ENCODE results near the gene PARP1. TPM values are rescaled to one million over a fixed set of nuclear protein-coding genes. Genes with fewer than 3 reads are reported as not detected.

Gene PARP1
- total RNA-seq, 1 experiment from 2014 or later: 127 TPM

GRCh38 chr1:226371027-226371694, 36.7 kb downstream of the PARP1 start:
- Histone ChIP-seq H3K4me1 (ENCODE audit: control insufficient read depth, insufficient read depth, low read length) (no peaks in the 10 kb centered on the region), H3K9me3 (ENCODE audit: control insufficient read depth, insufficient read depth, low read depth, low read length) (no peaks in the 10 kb centered on the region), H3K36me3 (ENCODE audit: control insufficient read depth, insufficient read depth, low read length) (peaks cover 38% of the 10 kb centered on the region), H3K27ac (ENCODE audit: low read length) (no peak overlapping the region), H3K27me3 (ENCODE audit: control insufficient read depth, insufficient read depth, low read length) (no peaks in the 10 kb centered on the region), H3K4me3 (ENCODE audit: low read depth in 2 of 2, low read length in 2 of 2) (no peak overlapping the region)
- ATAC-seq: no peak
- no peak for TF ChIP-seq POLR2AphosphoS5 (IDR thresholded peaks at IDR 0.05; ENCODE audit: low read depth, low read length)
- TF ChIP-seq CTCF (IDR thresholded peaks at IDR 0.05): no peak
- TF ChIP-seq REST (IDR thresholded peaks at IDR 0.05; ENCODE audit: insufficient read depth in 1 of 2, low read depth in 2 of 2, low read length in 1 of 2): no peak
- no peak for TF ChIP-seq SIN3A (IDR thresholded peaks at IDR 0.05; ENCODE audit: borderline replicate concordance, insufficient read depth, low read depth, low read length)
- TF ChIP-seq TCF7L2 (IDR thresholded peaks at IDR 0.05; ENCODE audit: low read depth, low read length): no peak
- BruUV-seq (replicated peaks): no TSS peak
- in situ Hi-C loops (cut with HindIII; ENCODE audit: low pct_unique_long_range_greater_than_20kb, low sequenced_read_pairs) (no loop called here), intact Hi-C loops (cut with micrococcal nuclease; ENCODE audit: unreplicated experiment) (no loop called here)
- DNase-seq (ENCODE audit: low read depth, low spot score): no peak
- CTCF ChIA-PET: no interaction called here
- POLR2A ChIA-PET: no interaction called here

- Histone ChIP-seq H3K36me3 (ENCODE audit: control insufficient read depth, insufficient read depth, low read length) (peaks cover 34% of the 10 kb centered on the region), H3K27ac (ENCODE audit: low read length) (no peak overlapping the region), H3K4me1 (ENCODE audit: control insufficient read depth, insufficient read depth, low read length) (no peaks in the 10 kb centered on the region), H3K27me3 (ENCODE audit: control insufficient read depth, insufficient read depth, low read length) (no peaks in the 10 kb centered on the region), H3K4me3 (ENCODE audit: low read depth in 2 of 2, low read length in 2 of 2) (no peak overlapping the region), H3K9me3 (ENCODE audit: control insufficient read depth, insufficient read depth, low read depth, low read length) (no peaks in the 10 kb centered on the region)
- no peak for TF ChIP-seq POLR2AphosphoS5 (IDR thresholded peaks at IDR 0.05; ENCODE audit: low read depth, low read length)
- TF ChIP-seq SIN3A (IDR thresholded peaks at IDR 0.05; ENCODE audit: borderline replicate concordance, insufficient read depth, low read depth, low read length): no peak
- no peak for TF ChIP-seq CTCF (IDR thresholded peaks at IDR 0.05)
- no peak for TF ChIP-seq TCF7L2 (IDR thresholded peaks at IDR 0.05; ENCODE audit: low read depth, low read length)
- intact Hi-C loops (cut with micrococcal nuclease; ENCODE audit: unreplicated experiment): no loop called here
- in situ Hi-C loops (cut with HindIII; ENCODE audit: low pct_unique_long_range_greater_than_20kb, low sequenced_read_pairs): no loop called here
- ATAC-seq (no peak), DNase-seq (ENCODE audit: low read depth, low spot score) (no peak)
- no TSS peak for BruUV-seq (replicated peaks)
- POLR2A ChIA-PET: no interaction called here
- CTCF ChIA-PET: no interaction called here
Measured at GRCh38 chr1:226370144-226370923, 37.6 kb downstream of the PARP1 start.
